ENCODE data around the gene HOXA11. TPM values are rescaled to one million over a fixed set of nuclear protein-coding genes. Genes with fewer than 3 reads are reported as not detected.
A peak's percentile ranks its signal among the peaks of the same experiment; 100 is the strongest.

Gene HOXA11
- total and polyA plus RNA-seq, 2 donors from 2014 or later, result 5.2 to 5.5 TPM

GRCh38 chr7:27143950-27144780 lies 40.9 kb downstream of the HOXA11 start:
- Histone ChIP-seq H3K4me1 (ENCODE audit: control insufficient read depth in 2 of 3, insufficient read depth in 2 of 3, low read depth in 1 of 3, low read length in 3 of 3) (peaks cover 0 to 14% (median 9%) of the 10 kb centered on the region in 3 donors), H3K9me3 (ENCODE audit: control insufficient read depth in 2 of 3, insufficient read depth in 1 of 3, low read length in 3 of 3) (no peaks in the 10 kb centered on the region), H3K4me3 (ENCODE audit: low read length in 3 of 3) (peak overlapping the region; percentile 20 to 83 (median 33)), H3K27ac (ENCODE audit: low read depth in 2 of 2, low read length in 2 of 2) (peak overlapping the region; percentile 97), H3K27me3 (ENCODE audit: control insufficient read depth, insufficient read depth, low read length) (no peaks in the 10 kb centered on the region), H3K36me3 (ENCODE audit: control insufficient read depth in 2 of 3, insufficient read depth in 3 of 3, low read length in 3 of 3) (peaks cover 2 to 12% (median 7%) of the 10 kb centered on the region in 3 donors), H3K9ac (ENCODE audit: low read length in 3 of 3) (peak overlapping the region in 2 of 3 donors; percentile 22 to 97)
- FAIRE-seq (no peak), DNase-seq (peak in 2 of 5 donors; percentile 23 to 48)
- no peak for TF ChIP-seq CTCF (IDR thresholded peaks at IDR 0.05; ENCODE audit: borderline replicate concordance, extremely low read depth, insufficient read depth)
- intact Hi-C loops (cut with DNase I), result no loop called here

- Histone ChIP-seq H3K36me3 (ENCODE audit: control insufficient read depth in 2 of 3, insufficient read depth in 3 of 3, low read length in 3 of 3) (peaks cover 2 to 12% (median 7%) of the 10 kb centered on the region in 3 donors), H3K27me3 (ENCODE audit: control insufficient read depth, insufficient read depth, low read length) (no peaks in the 10 kb centered on the region), H3K27ac (ENCODE audit: low read depth in 2 of 2, low read length in 2 of 2) (peak within 1 kb of the TSS; percentile 97), H3K4me1 (ENCODE audit: control insufficient read depth in 2 of 3, insufficient read depth in 2 of 3, low read depth in 1 of 3, low read length in 3 of 3) (peaks cover 0 to 12% (median 11%) of the 10 kb centered on the region in 3 donors), H3K9ac (ENCODE audit: low read length in 3 of 3) (peak within 1 kb of the TSS; percentile 64 to 97 (median 94)), H3K9me3 (ENCODE audit: control insufficient read depth in 2 of 3, insufficient read depth in 1 of 3, low read length in 3 of 3) (no peaks in the 10 kb centered on the region), H3K4me3 (ENCODE audit: low read length in 3 of 3) (peak within 1 kb of the TSS; percentile 73 to 89 (median 75))
- TF ChIP-seq CTCF (IDR thresholded peaks at IDR 0.05; ENCODE audit: borderline replicate concordance, extremely low read depth, insufficient read depth), result peak; percentile 82
- intact Hi-C loops (cut with DNase I), result no loop called here
- peak; percentile 11 for FAIRE-seq
- peak; percentile 94 to 97 (median 95) for DNase-seq
Observed at GRCh38 chr7:27143023-27143949, 41.7 kb downstream of the HOXA11 start, which contains the start of gene HOXA5. Gene HOXA5, minus strand, starts transcription at chr7:27143681. Its CDS starts 74 bp downstream, at chr7:27143607.

- no peaks in the 10 kb centered on the region for H3K9me3 ChIP-seq (ENCODE audit: control insufficient read depth in 2 of 3, insufficient read depth in 1 of 3, low read length in 3 of 3)
- H3K27me3 ChIP-seq (ENCODE audit: control insufficient read depth, insufficient read depth, low read length), result no peaks in the 10 kb centered on the region
- peaks cover 2 to 16% (median 7%) of the 10 kb centered on the region in 3 donors for H3K36me3 ChIP-seq (ENCODE audit: control insufficient read depth in 2 of 3, insufficient read depth in 3 of 3, low read length in 3 of 3)
- peak overlapping the region; percentile 97 for H3K27ac ChIP-seq (ENCODE audit: low read depth in 2 of 2, low read length in 2 of 2)
- intact Hi-C loops (cut with DNase I), result no loop called here
- peaks cover 4 to 18% (median 8%) of the 10 kb centered on the region in 3 donors for H3K4me1 ChIP-seq (ENCODE audit: control insufficient read depth in 2 of 3, insufficient read depth in 2 of 3, low read depth in 1 of 3, low read length in 3 of 3)
- H3K4me3 ChIP-seq (ENCODE audit: low read length in 3 of 3), result peak overlapping the region; percentile 58 to 89 (median 75)
- no peak for FAIRE-seq
- peak overlapping the region; percentile 62 to 97 (median 94) for H3K9ac ChIP-seq (ENCODE audit: low read length in 3 of 3)
- DNase-seq, result peak in 2 of 5 donors; percentile 31 to 62
- no peak for TF ChIP-seq CTCF (IDR thresholded peaks at IDR 0.05; ENCODE audit: borderline replicate concordance, extremely low read depth, insufficient read depth)
Observed at GRCh38 chr7:27142580-27143022, 42.4 kb downstream of the HOXA11 start.

Data from kidney (tissue), 14 donors.